Erythroblast (primary cell): ENCODE data around the gene ZMIZ1.

Experiments used
- GATA1 ChIP-seq: IDR thresholded peaks from 2 replicates; pipeline ENCODE4 v1.6.1; 2011; ENCODE audit warnings: low read depth, mild to moderate bottlenecking, control low read depth, low read length, moderate library complexity
- POLR2A ChIP-seq: IDR thresholded peaks from 2 replicates; pipeline ENCODE4 v1.6.1; 2011; ENCODE audit warnings: mild to moderate bottlenecking, low read length

DNA sequence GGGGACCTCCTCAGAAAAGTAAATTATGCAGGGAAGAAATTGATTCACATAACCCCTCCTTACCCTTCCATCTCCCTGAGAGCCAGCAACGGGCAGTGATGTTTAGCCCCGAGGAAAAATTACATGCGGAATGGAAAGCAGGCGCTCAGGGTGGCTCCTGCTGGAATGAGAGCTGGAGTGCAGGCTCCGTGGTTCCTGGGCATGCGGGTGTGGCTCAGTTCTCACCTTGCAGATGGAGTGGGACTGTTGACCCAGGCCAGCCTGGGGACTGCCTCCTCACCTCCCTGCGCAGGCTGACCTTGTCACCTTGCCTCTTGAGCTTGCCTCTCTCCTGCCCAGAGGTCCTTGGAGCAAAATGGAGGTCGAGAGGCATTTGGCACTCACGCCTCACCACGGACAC is 195.2 kb downstream of the ZMIZ1 start:
- no peak for TF ChIP-seq POLR2A
- TF ChIP-seq GATA1 = no peak
